ENCODE results near the gene TRDN.

GRCh38 chr6:123447315-123447937 is 189.3 kb downstream of the TRDN start:
- TF ChIP-seq CTCF (IDR thresholded peaks at IDR 0.05) = no peak
- no peak for TF ChIP-seq EP300 (IDR thresholded peaks at IDR 0.05)
- TF ChIP-seq POLR2A (IDR thresholded peaks at IDR 0.05) = no peak

Measured in ovary (tissue), 3 donors.